Medulla oblongata (tissue), 1 donor: Measurements from ENCODE around the gene SMPDL3A.

Source experiments
- DNase-seq: peaks from one replicate; pipeline ENCODE4 v3.0.0-alpha.2; 2015; ENCODE audit errors: extremely low spot score

Gene SMPDL3A

GRCh38 chr6:122853259-122853995, 64.4 kb downstream of the SMPDL3A start:
- no peak for DNase-seq
